Suprapubic skin (tissue), 4 donors: Measurements from ENCODE around the gene RBM22. TPM values are rescaled to one million over a fixed set of nuclear protein-coding genes. Genes with fewer than 3 reads are reported as not detected.
A peak's percentile ranks its signal among the peaks of the same experiment; 100 is the strongest.

Experiments
- DNase-seq, 2 donors: peaks; one replicate each; pipeline ENCODE4 v3.0.0-alpha.2; 2019; ENCODE audit warnings: low spot score in 2 of 2
- H3K27ac ChIP-seq: fragments of 200-600 bp; sonication (generic); one replicate; pipeline ENCODE4 v1.5.1; 2019
- H3K27me3 ChIP-seq: fragments of 200-600 bp; sonication (generic); one replicate; pipeline ENCODE4 v1.5.1; 2019
- H3K36me3 ChIP-seq: fragments of 200-600 bp; sonication (generic); one replicate; pipeline ENCODE4 v1.5.1; 2019
- H3K4me1 ChIP-seq: fragments of 200-600 bp; sonication (generic); one replicate; pipeline ENCODE4 v1.5.1; 2019
- H3K4me3 ChIP-seq: fragments of 200-600 bp; sonication (generic); one replicate; pipeline ENCODE4 v1.5.1; 2019; ENCODE audit warnings: mild to moderate bottlenecking
- H3K9me3 ChIP-seq: fragments of 200-600 bp; sonication (generic); one replicate; pipeline ENCODE4 v1.5.1; 2019
- CTCF ChIP-seq, 2 donors: fragments of 200-600 bp in 1 of 2; fragments of 450-650 bp in 1 of 2; sonication (generic) in 1 of 2; IDR thresholded peaks; one replicate each; pipeline ENCODE4 v1.5.1; 2016 to 2019; ENCODE audit warnings: antibody characterized with exemption in 2 of 2, mild to moderate bottlenecking in 1 of 2, moderate library complexity in 1 of 2
- EP300 ChIP-seq: sonication (generic); formaldehyde crosslinking; IDR thresholded peaks from one replicate; pipeline ENCODE4 v1.6.1; 2017; ENCODE audit warnings: antibody characterized with exemption
- POLR2A ChIP-seq, 2 donors: fragments of 450-650 bp; IDR thresholded peaks; one replicate each; pipeline ENCODE4 v1.6.1; 2017; ENCODE audit warnings: antibody characterized with exemption in 2 of 2, mild to moderate bottlenecking in 2 of 2, moderate library complexity in 2 of 2
- POLR2AphosphoS5 ChIP-seq, 3 donors: sonication (generic); formaldehyde crosslinking; IDR thresholded peaks; one replicate each; pipeline ENCODE4 v1.6.1; 2017; ENCODE audit warnings: antibody characterized with exemption in 3 of 3
- WGBS: methylation state at CpG from one replicate; pipeline ENCODE4 v1.1.5; 2018; 5-methylcytosine and 5-hydroxymethylcytosine counted together
- total RNA-seq, 4 donors: library from RNA; depleted of rRNA; stranded (reverse); fragments of >200 nt; gene quantifications; one replicate each; pipeline ENCODE4 v1.1.0, GENCODE V29; 2016

RBM22 gene
- total RNA-seq, 4 donors from 2014 or later = 30.1 to 63.9 (median 43.8) TPM

GRCh38 chr5:150734579-150735384, 33.9 kb upstream of the RBM22 start:
- TF ChIP-seq EP300 (no peak), POLR2A (IDR thresholded peaks at IDR 0.05) (no peak), POLR2AphosphoS5 (IDR thresholded peaks at IDR 0.05) (no peak), CTCF (IDR thresholded peaks at IDR 0.05) (no peak)
- DNase-seq = no peak
- H3K4me1 ChIP-seq = no peaks in the 10 kb centered on the region
- peak overlapping the region; percentile 48 for H3K27ac ChIP-seq
- H3K27me3 ChIP-seq = no peaks in the 10 kb centered on the region
- no peaks in the 10 kb centered on the region for H3K9me3 ChIP-seq
- H3K36me3 ChIP-seq = peaks cover 48% of the 10 kb centered on the region
- H3K4me3 ChIP-seq = no peak overlapping the region
- WGBS = 94% methylated on average over 7 of the region's 7 CpGs

GRCh38 chr5:150731669-150732242, 30.9 kb upstream of the RBM22 start:
- H3K36me3 ChIP-seq = peaks cover 70% of the 10 kb centered on the region
- H3K27me3 ChIP-seq = no peaks in the 10 kb centered on the region

GRCh38 chr5:150729859-150730258, 29.0 kb upstream of the RBM22 start:
- WGBS = 95% methylated on average over 4 of the region's 4 CpGs
- peaks cover 84% of the 10 kb centered on the region for H3K36me3 ChIP-seq
- H3K9me3 ChIP-seq = no peaks in the 10 kb centered on the region
- H3K27me3 ChIP-seq = no peaks in the 10 kb centered on the region
- H3K4me3 ChIP-seq = no peak overlapping the region
- no peak overlapping the region for H3K27ac ChIP-seq
- no peak for DNase-seq
- no peaks in the 10 kb centered on the region for H3K4me1 ChIP-seq
- TF ChIP-seq POLR2AphosphoS5 (IDR thresholded peaks at IDR 0.05) = no peak
- TF ChIP-seq POLR2A (IDR thresholded peaks at IDR 0.05) = no peak
- TF ChIP-seq CTCF (IDR thresholded peaks at IDR 0.05) = no peak
- TF ChIP-seq EP300 = no peak

More at GRCh38 chr5:150731669-150732242, 30.9 kb upstream of the RBM22 start:
- Histone ChIP-seq H3K9me3 (no peaks in the 10 kb centered on the region), H3K27ac (peak overlapping the region; percentile 17), H3K4me1 (no peaks in the 10 kb centered on the region), H3K4me3 (no peak overlapping the region)
- no peak for DNase-seq
- TF ChIP-seq EP300 (no peak), POLR2AphosphoS5 (IDR thresholded peaks at IDR 0.05) (no peak), POLR2A (IDR thresholded peaks at IDR 0.05) (no peak), CTCF (IDR thresholded peaks at IDR 0.05) (no peak)
- 87% methylated on average over 6 of the region's 6 CpGs for WGBS

GRCh38 chr5:150723845-150724244, 23.0 kb upstream of the RBM22 start:
- no peak overlapping the region for H3K27ac ChIP-seq
- H3K27me3 ChIP-seq = no peaks in the 10 kb centered on the region
- H3K4me3 ChIP-seq = no peak overlapping the region
- 85% methylated on average over 2 of the region's 2 CpGs for WGBS
- no peak for DNase-seq
- no peak for TF ChIP-seq EP300
- no peak for TF ChIP-seq POLR2A (IDR thresholded peaks at IDR 0.05)
- TF ChIP-seq POLR2AphosphoS5 (IDR thresholded peaks at IDR 0.05) = no peak
- TF ChIP-seq CTCF (IDR thresholded peaks at IDR 0.05) = no peak
- peaks cover 89% of the 10 kb centered on the region for H3K36me3 ChIP-seq
- H3K4me1 ChIP-seq = no peaks in the 10 kb centered on the region
- no peaks in the 10 kb centered on the region for H3K9me3 ChIP-seq

GRCh38 chr5:150710165-150710564, 9.3 kb upstream of the RBM22 start:
- no peak for TF ChIP-seq CTCF (IDR thresholded peaks at IDR 0.05)
- TF ChIP-seq POLR2AphosphoS5 (IDR thresholded peaks at IDR 0.05) = no peak
- no peak for TF ChIP-seq POLR2A (IDR thresholded peaks at IDR 0.05)
- no peak for TF ChIP-seq EP300
- Histone ChIP-seq H3K9me3 (no peaks in the 10 kb centered on the region), H3K27ac (no peak overlapping the region), H3K36me3 (peaks cover 73% of the 10 kb centered on the region), H3K4me1 (no peaks in the 10 kb centered on the region), H3K4me3 (no peak overlapping the region), H3K27me3 (no peaks in the 10 kb centered on the region)
- DNase-seq = no peak
- WGBS = 61% methylated on average over 2 of the region's 2 CpGs
